CD4-positive, alpha-beta T cell treated with Interleukin-21 for 1 hour (primary cell): ENCODE data around the gene VASN.
A peak's percentile ranks its signal among the peaks of the same experiment; 100 is the strongest.

Experiments
- DNase-seq: peaks from one replicate; pipeline ENCODE4 v3.0.0-alpha.2; 2020

VASN gene

DNA sequence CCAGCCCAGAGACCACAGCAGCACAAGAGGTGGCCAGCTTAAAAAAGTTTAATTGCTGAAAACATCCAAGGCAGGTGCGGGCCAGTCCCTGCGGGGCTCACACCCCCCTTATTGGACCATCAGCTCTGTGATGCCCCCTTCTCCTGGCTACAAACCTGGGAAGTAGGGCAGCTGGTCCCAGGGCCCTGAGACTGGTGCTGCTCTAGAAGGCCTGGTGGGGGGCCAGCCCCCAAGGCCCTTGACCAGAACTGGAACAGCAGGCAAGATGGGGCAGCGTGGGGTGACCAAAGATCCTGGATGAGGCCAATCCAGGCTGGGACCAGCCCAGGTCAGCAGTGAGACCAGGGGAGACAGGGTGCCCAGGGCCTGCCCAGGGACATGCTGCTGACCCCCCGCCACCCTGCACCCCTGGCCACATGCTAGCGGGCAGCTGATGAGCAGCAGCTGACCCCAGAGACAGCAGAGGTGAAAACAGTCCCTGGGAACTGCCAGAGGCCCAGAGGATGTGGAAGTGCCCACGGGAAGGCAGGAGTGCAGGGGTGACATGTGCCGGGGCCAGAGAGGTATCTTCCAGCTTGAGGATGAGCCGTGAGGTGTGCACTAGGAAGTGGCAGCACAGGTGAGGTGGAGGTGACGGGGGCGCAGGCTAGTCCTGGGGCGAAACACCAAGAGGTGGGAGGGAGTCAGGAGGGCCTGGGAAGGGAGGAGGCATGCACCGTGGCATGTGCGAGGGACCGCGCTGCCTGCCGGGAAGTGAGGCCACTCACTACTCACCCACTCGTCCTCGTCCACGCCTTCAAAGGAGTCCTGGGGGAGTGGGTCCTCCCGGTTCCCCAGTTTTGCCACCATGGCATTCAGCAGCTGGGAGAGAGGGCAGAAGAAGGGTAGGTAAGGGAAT is 16.9 kb upstream of the VASN start:
- DNase-seq = no peak

DNA sequence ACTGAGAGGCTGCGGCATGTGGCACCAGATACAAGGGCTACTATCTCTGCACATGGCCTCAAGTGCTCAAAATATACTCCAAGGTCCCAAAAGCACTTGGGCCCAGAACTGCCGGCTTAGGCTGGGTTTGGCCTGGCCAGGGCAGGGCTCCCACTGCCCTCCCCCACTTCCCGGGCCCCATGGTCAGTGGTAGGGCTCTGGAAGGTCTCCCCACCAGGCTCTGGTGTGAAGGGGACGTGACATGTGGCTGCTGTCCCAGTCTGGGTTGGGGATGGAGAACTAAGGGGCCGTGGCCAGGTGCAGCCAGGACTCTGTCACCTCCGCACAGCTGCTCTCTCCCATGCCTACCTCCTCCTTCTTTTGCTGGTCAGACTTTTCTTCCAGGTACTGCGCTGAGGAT is 14.8 kb upstream of the VASN start:
- DNase-seq = no peak

DNA sequence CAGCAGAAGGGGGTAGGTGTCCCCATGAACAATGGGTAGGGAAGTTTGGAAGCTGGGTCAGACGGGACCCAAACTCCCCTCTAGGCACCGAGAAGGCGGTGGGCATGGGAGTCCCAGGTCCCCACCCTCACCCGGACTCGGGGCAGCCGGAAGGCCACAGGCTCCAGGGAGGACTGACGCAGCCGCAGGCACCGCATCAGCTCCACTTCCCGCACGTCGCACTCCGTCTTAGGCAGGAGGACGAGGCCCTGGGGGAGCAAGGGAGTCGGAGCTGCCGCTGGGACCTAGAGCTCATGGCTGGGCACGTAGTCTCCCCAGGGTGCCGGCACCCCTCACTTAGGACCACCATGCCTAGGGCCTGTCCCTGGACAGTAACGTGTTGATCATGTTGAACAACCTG is 13.4 kb upstream of the VASN start:
- no peak for DNase-seq

DNA sequence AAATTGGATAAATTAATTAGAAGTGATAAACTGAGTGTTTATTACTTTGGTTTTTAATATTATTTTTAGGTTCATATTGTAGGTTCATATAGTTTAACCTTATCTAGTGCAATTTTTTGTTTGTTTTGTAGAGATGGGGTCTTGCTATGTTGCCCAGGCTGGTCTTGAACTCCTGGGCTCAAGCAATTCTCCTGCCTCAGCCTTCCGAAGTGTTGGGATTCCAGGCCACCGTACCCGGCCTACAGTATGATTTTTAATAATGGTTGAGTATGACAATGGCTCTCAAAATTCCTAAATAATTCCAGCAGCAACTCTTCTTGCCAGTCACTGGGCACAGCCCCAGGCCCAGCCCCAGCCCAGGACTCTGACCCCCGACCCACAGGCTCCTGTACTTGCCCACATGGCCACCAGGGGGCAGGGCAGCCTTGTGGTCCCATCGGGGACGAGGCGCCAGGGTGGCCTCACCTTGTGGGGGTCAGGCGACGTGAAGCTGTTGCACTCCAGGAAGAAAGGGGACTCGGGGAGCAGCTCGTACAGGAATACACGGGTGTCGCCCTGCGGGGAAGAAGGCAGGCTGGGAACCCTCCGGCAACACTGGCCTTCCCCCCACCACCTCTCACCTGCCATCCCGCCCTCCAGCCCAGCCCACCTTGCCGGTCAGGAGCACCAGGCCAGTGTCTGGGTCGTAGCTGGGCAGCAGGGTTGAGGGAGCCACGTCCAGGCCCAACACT is 12.7 kb upstream of the VASN start:
- DNase-seq = peak; percentile 67

DNA sequence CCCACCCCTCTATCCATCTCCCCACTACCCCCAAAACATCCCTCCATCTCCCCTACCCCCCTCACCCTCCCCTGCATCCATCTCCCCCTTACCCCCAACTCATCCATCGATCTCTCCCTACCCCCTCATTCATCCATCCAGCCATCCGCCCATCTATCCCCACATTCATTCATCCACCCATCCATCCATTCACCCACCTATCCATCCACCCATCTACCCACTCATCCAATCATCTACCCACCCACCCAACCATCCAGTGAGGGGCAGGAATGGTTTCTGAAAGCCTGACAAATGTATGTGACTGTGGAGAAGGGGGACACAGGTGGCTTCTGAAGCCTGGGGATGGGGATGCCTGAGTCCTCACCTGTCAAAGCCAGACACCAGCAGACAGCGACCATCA is 11.7 kb upstream of the VASN start:
- DNase-seq = no peak

DNA sequence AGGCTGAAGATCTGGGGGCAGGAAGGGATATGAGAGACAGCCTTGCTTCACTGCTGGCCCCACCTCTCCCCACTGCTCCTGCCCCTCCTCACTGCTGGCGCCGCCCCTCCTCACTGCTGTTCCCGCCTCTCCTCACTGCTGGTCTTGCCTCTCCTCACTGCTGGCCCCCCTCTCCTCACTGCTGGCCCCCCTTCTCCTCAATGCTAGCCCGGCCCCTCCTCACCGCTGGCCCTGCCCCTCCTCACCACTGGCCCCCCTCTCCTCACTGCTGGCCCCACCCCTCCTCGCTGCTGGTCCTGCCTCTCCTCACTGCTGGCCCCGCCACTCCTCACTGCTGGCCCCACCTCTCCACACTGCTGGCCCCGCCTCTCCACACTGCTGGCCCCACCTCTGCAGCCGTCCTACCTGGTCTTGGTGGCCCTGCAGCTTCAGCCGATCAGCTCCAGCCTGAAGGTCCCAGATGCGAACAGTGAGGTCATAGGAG is 11.1 kb upstream of the VASN start:
- no peak for DNase-seq

DNA sequence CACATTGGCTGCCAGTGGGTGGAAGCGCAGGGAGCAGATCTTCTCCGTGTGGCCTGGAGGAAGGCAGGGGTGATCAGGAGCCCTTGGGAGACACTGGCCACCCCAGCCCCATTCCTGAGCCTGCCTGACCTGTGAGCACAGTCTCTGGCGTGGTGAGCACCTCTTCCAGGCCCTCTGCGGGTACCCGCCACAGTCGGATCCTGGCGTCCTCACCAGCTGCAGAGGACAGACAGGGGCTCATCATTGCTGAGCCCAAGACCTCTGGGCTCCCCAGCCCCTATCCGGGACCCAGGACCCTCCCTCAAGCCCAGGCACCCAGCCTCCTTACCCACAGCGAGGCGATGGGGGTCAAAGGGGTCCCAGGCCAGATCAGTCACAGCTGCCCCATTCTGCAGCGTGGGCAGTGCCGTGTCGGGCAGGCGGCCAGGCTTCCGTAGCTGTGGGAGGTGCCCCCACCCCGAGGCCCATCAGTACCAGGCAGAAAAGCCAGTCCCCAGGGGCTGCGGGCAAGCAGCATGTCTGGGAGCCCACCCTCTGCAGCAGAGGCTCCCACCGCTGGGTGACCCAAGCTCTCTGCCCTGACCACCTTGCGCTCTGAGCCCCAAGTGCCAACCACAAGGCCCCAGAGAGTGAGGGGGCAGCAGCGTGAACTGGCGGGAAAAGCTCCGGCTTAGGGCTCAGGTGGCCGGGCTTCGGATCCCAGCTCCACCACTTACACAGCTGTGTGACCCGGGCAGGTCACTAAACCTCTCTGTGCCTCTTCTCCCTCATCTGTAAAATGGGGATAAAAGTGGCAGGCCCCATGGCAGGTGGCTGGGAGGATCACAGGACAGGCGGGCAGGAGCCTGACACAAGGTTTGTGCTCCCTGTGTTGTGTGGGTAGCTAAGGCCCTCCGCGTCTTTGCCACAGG is 10.4 kb upstream of the VASN start:
- no peak for DNase-seq

DNA sequence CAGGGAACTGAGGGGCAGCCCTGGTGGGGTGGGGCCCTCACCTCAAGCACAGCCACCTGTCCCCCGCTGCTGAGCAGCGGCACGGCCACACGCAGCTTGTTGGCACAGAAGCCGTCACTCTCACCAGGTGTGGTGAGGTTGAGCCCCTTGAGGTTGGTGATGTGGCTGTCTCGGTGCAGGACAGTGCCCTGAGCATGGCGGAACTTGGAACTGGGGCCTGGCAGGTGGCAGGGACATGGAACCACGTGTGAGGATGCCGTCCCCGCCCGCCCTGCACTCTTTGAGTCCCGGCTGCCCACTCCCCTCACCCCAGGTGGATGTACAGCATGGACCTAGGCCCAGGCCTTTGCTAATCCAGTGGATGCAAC is 9.7 kb upstream of the VASN start:
- DNase-seq = no peak

DNA sequence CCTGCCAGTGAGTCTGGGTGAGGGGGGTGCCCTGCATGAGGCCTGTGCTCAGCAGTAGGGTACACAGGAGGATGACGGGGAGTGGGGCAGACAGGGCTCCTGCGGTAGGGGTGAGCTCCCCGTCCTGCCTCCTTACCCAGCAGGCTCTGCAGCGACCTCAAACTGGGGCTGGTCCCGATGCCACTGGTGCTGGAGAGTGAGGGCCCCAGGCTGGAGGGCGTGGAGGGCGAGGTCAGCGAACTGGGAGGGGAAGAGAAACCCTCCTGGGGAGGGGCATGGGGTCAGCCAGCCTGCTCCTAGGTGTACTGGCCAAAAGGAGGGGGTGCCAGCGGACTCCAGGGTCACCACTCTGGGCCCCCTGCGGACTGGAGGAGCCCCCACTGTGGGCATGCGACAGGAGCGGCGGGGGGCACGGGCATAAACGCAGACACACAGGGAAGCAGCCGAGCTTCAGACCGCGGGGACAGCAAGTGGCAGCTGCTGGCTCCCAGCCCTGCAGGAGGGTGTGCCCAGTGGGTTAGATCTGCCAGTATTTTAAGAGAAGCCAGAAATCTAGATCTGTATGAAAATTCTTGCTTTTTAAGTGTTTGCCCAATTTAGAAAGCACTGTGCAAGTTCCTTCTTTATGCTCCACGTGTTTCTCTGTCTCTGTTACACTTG is 9.0 kb upstream of the VASN start:
- DNase-seq = no peak

DNA sequence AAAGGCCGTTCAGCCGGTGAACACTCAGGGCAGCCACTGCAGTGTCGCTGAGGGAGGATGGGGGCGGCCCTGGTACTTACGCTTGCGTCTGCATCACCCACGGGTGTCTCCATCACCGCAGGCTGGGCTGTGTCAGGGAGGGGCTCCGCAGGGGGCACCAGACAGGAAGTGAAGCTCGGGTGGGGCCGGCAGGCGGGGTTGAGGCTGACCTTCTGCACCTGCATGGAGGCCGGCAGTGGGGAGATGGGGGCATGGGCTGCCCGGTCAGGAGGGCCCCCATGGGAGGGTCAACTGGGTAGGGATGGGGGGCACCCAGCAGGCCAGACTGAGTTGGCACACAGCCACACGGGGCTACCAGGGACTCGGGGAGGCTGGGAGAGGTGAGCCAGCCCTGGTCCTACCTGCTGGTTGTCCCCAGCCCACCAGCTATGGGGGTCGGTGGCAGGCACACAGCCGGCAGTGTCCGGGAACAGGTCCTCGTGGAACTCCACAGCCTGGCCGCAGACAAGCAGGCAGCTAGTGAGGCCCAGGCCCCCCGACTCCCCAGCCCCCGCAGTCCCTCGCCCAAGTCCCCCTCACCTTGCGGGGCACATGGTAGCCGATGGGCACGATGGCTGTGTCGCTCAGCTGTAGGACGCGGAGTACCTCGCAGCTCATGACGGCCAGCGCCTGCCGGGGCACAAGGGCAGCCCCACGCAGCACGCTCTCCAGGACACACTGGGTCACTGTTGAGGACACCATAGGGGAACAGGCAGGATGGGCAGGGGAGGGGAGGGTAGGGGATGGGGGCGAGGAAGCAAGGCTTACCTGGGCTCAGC is 7.2 kb upstream of the VASN start:
- no peak for DNase-seq

DNA sequence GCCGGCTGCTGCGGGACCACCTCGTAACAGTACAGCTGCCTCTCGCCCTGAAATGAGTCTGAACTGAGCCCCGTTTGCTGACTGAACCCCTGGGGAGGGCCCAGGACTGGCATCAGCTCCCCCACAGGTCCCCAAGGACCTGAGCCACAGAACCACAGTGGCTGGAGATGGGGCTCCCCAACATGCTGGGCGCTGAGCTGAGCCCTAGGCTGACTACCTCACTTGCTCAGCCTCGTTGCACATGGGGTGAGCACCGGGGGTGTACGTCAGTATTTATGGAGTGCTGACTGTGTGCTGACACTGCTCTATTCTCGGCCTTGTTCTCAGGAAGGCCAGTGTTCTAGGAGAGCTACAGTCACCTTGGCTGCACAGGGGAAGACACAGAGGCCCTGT is 6.6 kb upstream of the VASN start:
- DNase-seq = no peak

DNA sequence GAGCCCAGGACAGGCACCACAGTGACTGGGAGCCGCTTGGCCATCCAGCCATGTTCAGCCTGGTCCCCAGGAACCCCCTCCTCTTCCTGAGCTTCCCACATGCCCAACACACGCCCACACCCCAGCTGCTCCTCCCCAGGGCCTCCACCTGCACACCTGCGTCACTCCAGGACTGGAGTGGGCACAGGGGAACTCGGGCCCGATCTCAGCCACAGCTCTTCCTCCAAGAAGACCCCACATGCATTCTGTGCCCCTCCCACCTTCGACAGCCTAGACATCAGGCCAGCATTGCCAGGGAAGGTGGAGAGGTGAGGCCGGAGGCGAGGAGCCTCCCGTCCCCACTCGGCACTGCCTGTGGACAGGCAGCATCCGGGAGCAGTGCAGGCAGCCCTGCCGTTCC is 6.0 kb upstream of the VASN start:
- no peak for DNase-seq

DNA sequence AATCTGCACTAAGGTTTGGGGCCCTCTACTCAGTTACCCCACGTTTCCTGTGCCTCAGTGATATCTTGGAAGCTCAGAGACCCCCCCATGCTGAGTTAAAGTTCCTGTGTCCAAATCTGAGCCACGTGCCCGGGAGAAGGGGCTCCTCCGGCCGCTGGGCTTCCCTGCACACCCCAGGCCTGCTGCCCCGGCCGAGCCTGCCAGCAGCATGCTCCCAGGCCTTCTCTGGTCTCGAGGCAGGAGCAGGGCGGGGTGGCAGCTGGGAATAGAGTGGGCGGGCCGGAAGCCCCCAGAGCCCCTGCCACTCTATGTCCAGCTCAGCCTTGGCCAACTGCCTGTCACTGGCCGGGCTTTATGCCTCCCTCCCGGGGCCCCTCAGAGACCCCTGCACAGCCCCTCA is 5.6 kb upstream of the VASN start:
- no peak for DNase-seq

DNA sequence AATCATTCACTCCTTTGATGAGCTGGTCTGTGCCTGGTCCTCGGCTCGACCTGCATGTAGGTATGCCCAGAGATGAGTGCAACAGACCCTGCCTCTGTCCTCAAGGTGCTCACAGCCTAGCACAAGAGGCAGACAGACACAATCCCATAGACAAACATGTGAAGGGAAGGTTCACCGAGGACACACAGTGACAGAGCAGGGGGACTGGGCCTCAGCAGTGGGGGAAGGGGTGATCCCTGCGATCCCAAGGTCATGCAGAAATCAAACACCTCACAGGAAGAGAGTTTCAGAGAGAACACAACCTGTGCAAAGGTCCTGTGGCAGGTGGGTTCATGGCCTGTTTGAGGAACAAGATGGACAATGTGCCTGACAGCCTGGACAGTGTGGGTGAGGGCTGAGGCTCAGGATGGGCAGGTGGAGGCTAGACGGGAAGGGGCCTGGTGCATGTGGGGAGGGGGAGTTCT is 4.2 kb upstream of the VASN start:
- no peak for DNase-seq

DNA sequence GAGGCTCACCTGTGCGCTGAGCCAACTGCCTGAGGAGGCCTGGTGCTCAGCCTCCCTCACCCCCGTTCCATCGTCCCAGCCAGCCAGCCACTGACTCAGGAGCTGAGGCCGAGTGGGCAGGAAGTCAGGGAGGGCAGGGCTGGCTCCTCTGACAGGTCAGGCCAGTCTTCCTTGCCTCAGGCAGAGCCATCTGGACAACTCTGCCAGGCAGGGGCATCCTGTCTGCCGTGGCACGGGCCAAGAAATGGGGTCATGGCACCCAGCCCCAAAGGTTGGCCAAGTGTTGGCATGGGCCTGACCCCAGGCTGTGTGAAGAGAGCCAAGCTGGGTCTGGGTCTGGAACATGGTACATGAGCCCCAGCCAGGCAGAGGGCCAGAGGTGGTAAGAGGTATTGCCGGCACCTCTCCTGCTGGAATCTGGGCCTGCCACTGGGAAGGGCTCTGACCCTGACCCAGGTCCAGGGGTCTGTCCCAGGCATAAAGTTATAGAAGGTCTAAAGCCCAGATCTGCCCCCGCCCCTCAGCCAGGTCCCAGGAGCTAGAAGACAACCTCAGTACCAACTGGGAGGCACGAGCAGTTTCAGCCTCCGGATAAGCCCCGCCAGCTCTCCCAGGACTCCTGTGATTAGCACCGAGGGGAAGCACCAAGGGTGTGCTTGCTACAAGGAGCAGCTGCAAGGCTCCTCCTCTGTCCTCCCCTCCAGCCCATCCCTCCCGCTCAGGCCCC is 2.5 kb upstream of the VASN start:
- DNase-seq = no peak

DNA sequence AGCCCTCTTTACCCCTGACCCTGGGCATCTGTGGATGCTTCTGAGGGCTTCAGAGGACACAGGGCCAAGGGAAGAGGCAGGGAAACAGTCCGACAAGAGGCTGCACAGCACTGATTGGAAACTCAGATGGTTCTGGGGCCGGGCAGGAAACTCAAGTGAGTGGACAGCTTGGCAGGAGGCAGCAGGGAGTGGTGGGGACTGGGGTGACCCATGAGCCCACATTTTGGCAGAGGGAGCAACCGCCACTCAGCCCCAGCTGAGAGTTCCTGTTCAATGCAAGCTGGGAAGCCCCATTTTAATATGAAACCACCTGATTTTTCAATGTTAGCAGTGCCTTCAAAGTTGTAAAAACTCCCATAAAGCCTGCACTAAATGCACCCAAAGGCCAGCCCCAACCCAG is 1.5 kb upstream of the VASN start:
- no peak for DNase-seq

DNA sequence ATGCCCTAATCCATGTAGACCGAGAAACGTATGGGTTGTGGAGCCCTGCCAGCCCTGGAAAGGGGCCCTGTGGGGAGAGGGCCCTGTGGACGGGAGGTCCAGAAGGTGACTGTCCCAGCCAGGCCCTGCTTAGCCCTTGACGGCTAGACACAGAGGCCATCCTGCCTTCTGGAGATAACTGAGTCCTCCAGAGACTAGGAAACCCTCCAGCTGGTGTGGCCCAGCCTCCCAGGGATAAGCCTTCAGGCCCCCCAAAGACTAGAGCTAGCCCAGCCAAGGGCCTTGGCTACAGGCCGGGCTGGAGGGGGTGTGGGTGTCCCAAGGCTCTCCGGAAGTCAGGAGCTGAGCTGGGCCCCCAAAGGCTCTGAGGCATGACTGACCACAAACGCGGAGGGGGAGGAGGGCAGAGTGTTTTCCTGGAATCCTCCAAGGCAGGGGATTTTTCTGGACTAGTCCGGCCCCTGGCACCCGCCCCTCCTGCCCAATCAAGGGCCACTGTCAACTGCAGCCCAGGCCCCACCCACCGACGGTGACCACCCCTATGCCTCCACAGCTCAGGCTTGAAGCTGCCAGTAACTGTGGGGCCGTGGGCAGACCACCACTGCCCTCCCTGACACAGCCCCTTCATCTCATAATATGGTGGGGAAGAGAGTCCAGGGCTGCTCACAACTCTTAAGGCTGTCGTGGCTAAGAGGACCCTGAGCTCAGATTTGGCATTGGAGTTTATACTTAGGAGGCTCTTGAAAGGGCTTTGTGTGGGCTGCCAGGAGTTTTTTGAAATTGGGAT is 885 bp upstream of the VASN start:
- DNase-seq = no peak

DNA sequence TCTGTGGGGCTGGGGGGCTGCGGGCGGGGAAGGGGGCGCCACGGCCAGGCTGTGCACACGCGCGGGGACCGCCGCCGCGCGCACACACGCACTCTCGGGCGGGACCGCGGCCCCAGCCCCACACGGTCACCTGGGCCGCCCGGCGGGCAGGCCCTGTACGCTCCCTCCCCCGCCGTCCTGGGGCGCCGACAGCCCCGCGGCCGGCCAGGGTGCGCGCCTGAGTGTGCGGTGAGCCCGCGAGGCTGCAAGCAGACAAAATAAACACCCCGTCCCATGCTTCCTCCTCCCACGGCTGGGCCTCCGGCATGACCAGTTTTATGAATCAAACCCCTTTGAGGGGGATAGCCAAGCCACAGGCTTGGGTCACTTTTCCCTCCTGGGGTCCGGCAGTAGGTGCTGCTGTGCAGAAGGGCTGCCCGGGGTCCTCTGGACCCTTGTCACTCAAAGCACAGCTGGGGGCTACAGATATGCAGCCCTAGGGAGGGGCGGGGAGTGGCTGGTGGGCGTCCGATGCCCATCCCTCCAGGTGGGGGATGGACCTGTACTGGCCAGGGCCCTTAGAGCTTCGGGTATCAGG is 441 bp downstream of the VASN start:
- DNase-seq = no peak

DNA sequence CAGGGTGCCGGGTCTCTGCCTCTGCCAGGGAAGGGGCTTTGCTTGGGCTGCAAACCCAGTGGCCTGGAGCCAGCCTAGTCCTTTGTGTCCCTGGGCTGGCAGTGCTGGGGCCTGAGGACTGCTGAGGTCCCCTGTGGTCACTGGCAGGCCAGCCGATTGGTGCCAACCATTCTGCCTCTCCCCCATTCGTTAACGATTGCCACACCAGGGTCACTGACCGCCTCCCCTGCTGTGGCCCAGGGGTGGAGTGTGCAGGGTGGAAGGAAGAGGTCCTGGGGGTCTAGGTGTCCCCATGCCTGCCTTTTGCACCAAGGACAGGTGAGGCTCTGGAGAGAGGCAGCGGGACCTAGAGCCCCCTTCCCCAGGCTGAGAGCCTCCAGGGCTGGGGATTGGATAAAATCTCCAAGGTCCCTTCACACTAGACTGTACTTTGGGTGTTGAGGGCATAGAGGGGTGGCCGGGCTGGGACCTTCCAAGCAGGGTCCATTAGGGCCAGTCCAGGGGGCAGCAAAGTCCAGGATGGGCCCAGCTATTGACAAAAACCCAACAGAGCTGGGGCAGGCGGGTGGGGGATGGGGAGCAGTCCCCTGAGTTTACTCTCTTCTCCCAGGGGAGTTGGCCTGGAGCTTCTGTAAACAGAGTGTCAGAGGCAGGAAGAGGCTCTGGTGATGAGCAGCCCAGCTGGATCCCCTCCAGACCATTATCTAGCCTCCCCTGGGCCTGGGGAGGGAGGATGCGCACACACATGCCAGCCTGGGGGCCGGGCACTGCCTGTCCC is 1.1 kb downstream of the VASN start:
- no peak for DNase-seq
